NCI-H446 treated with DMSO at 0.1 percent for 48 hours (cell line): ENCODE results near the gene AMOTL1.
A peak's percentile ranks its signal among the peaks of the same experiment; 100 is the strongest.
"Not testable (repeated sequence)": the region's sequence is repeated elsewhere in the genome, so short reads cannot be mapped to it uniquely, and the experiment has no call there.

Source experiments
- DNase-seq: peaks from one replicate; lab custom pipeline; 2025; lab: John Stamatoyannopoulos, UW

Gene AMOTL1

DNA sequence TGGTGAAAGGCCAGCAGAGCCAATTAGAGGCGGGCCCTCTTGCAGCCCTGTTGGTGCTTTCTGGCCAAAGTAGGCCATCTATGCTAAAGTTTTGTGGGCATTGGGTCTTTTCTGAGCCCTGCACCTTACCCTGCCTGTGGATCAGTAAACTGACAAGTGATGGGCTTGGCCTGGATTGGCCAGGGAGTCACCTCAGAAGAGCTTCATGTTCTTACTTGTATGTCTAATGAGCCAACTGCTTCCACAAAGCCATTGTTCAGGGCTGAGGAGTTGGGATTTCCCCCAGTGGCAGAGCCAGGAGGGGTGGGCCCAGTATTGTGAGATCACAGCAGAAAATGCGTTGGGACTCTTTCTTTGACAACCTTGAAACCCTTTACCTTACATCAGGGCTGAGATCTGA, 114.8 kb downstream of the AMOTL1 start:
- peak; percentile 1 for DNase-seq

DNA sequence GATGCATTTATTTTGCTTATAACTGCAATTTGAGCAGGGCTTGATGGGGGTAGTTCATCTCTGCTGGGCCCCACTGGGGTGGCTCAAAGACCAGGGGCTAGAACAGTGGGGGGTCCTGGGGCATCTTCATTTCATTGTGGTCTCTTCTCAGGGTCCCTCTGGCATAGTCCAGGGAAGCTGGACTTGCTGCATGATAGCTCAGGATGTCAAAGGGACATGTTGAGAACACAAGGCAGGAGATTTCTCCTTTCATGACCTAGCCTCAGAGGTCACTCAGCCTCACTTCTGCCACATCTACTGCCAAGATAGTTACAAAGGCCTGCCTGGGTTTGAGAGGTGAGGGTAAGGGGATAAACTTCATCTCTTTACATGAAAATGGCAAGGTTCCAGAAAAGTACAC, 115.7 kb downstream of the AMOTL1 start:
- no peak for DNase-seq

DNA sequence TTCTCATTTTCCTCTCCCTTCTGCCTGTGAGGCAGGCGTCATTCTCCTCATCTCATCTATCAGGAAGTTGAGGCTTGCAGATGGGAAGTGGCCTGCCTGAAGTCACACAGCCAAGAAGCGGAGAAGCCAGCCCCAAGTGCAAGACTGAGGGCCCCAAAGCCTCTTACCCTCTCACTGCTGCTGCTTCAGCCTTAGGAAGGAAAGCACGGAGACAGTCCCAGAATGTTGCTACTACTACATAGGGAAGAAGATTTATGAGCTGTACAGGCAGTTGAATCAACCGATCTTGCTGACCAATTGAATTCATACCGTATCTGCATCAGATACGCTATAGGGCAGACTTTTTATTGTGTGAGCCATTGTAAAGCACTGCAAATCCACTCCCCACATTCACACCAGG, 116.2 kb downstream of the AMOTL1 start:
- peak; percentile 23 for DNase-seq

DNA sequence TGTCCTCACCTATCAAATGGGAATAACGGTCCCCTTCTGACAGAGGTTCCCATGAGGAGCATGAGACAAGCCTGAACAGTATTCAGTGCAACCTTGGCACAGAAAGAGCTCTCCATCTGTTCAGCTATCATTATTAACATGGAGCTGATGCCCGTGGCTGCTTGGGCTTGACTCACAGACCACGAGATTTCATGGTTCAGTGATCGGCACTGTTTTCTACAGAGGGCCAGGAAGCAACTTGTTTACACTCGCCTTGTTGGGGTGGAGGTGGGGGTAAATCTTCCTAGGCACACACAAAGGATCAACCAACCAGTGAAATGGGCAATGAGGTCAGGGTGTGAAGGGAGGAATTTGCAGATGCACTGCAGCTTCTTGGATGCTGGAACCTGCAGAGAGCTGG, 117.0 kb downstream of the AMOTL1 start:
- DNase-seq = peak; percentile 97

DNA sequence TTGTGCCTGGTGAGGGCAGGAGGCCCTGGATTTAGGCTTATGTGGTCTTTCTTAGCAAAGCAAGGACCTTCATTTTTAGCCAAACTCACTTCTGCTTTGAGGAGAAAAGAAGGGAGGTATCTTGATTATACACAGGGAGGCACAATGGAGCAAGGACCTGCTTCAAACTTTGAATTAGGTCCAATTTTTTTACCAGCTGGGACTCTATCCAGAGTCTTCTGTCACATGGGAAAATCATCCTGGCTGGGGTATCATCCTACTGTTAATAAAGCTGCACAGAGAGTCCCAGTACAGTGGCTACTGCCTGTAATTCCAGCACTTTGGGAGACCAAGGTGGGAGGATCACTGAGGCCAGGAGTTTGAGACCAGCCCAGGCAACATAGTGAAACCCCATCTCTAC, 117.4 kb downstream of the AMOTL1 start:
- peak; percentile 91 for DNase-seq

DNA sequence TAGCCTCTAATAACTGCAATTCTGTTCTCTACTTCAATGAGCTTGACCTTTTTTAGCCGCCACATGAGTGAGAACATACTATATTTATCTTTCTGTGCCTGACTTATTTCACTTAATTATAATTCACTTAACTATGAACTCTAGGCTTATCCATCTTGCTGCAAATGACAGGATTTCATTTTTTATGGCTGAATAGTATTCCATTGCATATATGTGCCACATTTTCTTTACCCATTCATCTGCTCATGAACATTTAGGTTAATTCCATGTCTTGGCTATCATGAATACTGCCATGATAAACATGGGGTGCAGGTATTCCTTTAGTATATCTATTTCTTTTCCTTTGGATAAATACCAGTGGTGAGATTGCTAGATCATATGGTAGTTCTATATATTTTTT, 120.0 kb downstream of the AMOTL1 start:
- no peak for DNase-seq

DNA sequence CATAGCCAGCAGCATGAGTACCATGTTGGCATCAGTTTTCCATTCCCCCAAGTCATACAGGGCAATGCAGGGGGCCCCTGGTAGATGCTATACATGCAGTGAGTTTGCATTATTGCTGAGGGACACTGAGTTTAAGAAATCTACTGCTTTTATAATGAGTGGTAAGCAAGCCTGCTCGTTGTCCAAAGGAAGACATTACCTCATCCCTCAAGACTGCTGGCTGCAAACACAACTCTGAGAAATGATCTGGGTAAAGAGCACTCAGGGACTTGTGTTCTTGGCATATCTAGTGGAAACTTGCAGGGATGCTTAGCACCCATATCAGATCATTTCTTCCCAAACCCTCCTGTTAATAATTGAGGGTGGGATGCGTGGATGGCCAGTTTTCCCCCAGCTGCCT, 127.3 kb downstream of the AMOTL1 start:
- DNase-seq = peak; percentile 60

DNA sequence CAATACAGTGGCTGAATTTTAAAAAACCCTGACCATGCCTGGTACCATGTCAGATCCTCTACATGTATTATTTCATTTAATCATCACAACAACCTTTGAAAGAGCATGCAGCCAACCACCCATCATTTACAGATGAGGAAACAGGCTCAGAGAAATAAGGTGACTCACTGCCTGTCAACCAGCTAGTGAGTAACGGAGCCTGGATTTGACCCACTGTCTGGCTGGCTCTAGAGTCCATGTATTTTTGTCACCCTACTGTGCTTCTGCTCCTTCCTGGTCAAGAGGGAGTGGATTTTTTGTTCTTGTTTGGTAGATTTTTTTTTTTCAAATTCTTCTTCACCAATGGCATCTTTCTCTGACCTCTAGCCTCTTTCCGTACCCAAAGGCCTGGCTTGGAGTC, 127.8 kb downstream of the AMOTL1 start:
- peak; percentile 78 for DNase-seq

DNA sequence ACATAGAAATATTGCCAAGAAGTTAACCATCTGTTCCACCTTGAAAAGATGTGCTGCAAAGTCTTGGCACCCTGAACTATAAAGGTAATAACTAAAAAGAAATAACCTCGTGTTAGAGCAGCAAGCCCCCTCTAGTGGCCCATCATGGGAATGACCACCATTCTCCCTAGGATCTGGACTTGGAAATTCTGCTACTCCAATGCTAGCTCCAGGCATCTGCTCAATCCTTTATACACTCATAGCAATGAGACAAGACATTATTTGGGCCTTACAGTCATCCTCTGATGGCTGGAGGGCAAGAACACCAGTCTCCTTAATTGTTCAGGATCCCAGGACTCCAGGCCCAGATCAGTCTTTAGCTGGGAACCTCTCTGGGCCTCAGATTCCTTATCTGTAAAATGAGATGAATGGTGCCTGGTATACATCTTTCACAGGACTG, 129.2 kb downstream of the AMOTL1 start:
- peak; percentile 88 for DNase-seq

DNA sequence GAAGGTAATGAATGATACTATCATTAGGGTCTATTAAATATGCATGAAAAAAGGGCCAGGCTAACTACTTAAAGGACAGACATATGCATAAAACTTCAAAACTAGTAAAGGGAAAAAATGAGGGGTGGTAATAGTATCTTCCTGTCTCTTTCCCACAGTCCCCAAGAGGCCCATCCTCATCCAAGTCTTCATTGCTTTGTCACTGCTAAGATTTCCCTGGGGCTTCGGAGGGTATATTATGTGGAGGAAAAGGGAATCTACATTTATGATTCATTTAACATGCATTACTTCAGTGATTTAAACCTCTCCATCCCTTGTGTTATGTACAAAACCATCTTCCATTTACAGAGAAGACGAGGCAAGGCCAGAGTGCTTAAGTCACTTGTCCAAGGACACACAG, 139.1 kb downstream of the AMOTL1 start:
- DNase-seq = no peak

DNA sequence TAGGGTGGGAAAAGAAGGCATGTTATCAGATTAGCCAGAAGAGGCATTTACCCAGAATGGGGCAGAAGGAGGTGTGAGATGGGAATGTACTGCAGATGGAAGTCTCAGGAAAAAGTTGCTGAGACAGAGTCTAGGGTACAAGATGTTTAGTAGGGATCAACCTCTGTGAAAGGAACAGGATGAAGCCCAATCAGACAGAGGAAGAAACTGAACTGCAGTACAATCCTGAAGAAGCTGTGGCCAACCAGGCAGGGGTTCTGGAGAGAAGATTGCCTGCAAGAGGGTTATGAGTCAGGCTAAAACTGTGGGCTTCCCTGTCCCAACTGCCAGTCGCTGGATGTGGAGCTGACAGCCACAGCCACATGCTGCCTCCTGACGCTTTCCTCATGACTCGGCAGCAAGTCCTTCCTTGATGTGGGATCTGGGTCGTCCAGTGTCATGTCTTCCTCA, 141.2 kb downstream of the AMOTL1 start:
- DNase-seq = no peak

DNA sequence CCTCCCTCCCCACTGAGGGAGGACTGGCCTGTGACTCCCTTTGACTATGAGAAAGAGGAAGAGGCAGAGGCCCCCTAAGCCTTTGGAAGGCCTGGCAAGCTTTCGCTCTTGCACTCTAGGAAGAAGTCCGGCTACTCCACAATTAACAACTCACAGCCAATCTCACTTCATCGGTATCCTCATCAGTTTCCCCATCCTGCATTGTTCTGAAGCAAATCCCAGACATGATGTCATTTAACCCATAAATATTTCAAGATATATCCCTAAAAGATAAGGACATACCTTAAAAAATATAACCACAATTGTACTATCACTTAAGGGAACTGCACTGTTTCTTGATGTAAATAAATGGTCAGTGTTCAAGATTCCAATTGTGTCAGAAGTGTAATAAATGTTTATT, 142.1 kb downstream of the AMOTL1 start:
- no peak for DNase-seq

DNA sequence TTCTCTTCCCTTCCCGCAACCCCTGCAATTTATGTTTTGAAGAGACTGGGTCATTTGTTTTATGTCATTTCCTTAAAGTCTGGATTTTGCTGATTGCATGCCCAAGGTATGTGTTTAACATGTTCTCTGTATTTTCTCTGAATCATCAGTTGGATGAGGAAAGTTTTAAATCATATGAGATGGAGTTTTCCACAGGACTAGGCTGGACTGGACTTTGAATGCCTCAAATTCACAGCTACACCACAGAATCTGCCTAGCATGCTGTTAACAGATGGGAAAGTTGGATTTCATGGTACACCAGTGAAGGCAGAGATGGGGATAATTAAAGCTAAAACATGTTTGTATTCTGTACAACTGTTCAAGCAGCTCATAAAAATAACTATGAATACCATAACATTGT, 142.6 kb downstream of the AMOTL1 start:
- DNase-seq = no peak

DNA sequence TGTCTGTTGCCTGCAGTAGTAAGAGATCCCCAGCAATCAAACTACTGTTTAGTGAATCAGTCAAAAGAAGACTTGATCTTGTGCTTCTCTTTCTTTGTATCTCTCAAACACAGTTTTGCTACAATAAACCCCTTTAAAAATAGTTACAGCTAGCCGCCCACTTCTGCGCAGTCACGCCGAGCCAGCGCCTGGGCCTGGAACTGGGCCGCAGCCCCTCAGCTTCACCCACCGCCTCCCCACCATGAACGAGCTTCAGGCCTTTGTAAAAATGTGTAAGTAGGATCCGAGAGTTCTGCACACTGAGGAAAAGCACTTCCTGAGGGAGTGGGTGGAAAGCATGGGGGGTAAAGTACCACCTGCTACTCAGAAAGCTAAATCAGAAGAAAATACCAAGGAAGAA, 144.7 kb downstream of the AMOTL1 start:
- no peak for DNase-seq

DNA sequence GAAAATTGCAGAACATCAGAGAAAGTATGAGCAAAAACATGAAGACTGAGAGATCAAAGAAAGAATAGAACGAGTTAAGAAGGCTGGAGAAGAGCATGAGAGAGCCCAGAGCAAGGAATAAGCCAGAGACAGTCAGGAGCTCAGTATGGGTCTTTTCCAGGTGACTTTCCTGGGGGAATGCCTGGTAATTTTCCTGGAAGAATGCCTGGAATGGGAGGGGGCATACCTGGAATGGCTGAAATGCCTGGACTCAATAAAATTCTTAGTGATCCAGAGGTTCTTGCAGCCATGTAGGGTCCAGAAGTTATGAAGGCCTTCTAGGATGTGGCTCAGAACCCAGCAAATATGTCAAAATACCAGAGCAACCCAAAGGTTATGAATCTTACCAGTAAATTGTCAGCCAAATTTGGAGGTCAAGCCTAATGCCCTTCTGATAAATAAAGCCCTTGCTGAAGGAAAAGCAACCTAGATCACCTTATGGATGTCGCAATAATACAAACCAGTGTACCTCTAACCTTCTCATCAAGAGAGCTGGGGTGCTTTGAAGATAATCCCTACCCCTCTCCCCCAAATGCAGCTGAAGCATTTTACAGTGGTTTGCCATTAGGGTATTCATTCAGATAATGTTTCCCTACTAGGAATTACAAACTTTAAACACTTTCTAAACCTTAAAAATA, 145.7 kb downstream of the AMOTL1 start:
- DNase-seq = not testable (repeated sequence)

DNA sequence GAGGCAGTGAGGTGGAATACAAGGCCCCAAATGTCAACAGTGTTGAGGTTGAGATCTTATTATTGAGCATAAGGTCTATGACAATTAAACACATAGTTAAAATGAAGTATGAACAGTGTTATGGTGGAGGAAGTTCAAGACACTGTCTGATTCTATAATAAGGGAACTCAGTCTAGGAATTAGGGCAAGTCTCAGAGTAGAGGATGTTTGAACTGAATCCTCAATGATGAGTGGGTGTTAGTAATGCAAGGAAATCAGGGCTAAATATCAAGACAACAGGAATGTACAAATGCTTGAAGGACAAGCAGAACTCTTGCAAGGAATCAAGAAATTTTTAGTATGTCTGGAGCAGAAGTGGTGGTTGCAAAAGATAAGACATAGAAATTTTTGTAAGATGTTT, 152.2 kb downstream of the AMOTL1 start:
- no peak for DNase-seq

DNA sequence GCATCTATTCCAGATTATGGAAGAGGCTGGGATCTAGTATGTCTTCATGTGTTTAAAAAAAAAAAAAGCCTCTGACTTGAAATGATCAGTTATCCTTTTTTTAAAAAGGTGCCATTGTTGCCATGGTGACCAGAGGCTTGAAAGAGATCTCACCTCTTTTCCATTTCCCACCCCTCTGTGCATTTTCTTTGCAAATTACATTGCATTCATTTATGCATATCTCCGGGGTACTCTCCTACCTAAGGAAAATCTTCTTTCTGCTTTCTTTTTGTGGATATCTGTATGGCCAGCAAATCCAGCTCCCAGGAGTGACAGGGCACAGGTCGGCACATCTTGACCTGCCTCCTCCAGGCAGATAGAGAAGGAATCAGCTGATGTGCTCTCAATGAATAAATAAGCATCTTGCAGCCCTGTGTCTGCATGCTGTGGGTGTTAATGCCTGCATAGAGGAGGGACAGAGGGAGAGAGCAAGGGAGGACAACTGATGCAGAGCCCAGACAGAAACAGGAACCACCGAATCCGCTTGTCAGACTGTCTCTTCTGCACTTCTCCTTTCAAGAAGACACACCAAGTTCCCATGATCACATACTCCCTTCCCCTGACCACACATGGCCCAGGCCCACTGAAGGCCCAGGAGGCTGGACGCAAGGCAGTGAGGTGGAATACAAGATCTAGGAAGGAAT, 154.3 kb downstream of the AMOTL1 start:
- DNase-seq = no peak

DNA sequence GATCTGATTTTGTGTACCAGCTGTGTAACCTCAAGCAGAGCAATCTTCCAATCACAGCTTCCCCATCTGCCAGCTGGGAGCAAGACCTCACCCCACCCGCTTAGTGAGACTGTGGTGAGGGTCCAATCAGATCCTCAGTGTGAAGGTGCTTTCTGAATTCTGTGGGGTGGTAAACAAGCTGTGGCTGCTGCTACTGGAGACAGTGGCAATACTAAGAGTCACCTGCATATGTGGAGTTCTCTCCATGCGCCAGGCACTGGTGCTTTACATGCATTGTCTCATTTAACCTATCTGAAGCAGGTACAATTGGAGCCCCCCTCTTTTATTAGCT, 154.8 kb downstream of the AMOTL1 start:
- no peak for DNase-seq

DNA sequence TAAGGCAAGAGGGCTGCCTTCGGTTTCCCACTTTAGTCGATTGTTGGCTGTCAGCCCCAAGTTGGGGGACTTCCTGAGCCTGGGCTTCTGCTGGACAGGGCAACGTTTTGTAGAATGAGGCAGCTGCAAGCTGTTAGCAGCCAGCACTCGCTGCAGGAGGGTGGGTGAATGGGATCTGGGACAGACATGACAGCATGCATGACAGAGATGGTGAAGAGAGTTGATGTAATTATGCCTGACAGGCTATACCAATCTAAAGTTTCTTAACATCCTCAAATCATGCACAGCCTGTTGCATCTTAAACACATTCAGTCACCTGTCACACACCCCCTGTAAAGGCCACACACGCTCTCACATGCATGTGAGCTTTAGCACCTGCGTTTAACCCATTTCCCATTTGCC, 156.0 kb downstream of the AMOTL1 start:
- DNase-seq = no peak

DNA sequence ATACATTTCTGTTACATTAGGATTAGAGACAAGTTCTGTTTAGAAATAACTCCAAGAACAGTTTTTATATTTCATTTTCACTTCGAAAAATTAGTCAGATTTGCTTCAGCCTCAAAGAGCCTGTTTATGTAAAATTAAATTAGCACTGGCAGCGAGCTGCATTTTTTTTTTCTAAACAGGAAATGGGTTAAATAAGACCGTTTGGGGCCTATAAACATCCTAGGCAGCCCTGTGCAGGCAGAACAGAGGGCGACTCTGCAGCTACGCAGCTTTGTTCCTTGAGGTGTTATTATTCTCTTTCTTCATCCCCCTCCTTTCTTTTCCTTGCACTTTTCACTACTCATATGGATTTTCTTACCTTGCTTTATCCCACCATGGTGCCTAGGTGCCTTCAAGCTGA, 156.5 kb downstream of the AMOTL1 start:
- DNase-seq = no peak

DNA sequence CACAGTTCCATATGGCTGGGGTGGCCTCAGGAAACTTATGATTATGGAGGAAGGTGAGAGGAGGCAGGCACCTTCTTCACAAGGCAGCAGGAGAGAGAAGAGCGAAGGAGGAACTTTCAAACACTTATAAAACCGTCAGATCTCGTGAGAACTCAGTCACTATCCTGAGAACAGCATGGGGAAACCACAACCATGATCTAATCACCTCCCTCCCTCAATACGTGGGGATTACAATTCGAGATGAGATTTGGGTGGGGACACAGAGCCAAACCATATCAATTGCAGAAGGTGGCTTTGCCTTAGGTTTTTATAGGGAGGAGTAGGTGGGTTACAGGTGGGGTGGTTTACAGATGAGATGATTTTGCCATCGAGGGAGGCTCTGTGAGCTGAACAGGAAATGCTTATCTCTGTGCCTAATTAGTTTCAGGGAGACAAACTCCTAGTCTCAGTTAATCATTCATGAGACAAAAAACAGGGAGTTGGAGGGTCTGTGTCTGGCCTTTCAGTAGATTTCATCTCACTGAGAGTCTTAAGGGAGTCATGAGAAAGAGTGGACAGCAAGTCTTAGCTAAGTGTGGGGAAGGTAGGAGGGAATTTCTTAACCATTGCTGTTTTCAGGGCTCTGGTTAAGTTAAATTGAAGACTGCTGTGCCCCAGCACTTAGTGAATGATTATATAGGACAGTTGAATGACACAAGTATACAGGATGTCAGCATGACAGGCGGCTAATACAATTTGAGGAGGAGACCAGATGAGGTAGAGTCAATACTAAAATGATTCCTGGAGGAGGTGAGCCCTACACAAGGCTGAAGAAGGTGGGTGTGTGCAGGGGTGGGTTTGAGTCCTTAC, 157.5 kb downstream of the AMOTL1 start:
- no peak for DNase-seq

DNA sequence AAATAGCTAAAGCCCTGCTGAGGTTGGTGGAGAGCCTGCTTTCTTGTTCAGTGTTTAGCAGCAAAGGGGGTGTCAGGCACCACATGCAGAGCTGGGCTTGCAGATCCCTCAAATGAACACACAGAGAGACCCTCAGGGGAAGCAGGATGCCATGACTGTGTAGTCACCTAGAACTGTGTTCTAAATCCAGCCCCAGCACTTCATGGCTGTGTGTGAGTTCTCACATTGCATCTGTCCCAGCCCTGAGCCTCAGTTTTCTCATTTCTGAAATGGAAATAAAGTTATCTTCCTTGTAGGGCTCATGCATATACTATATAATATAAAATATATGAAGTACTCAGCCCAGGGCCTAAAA, 158.1 kb downstream of the AMOTL1 start:
- no peak for DNase-seq
